Body of pancreas (tissue), 4 donors: ENCODE measurements around the gene PARP2.

Source experiments
- POLR2A ChIP-seq, 3 donors: fragments of 450-650 bp; IDR thresholded peaks; one replicate each; pipeline ENCODE4 v1.6.1; 2016; ENCODE audit warnings: antibody characterized with exemption in 3 of 3, mild to moderate bottlenecking in 2 of 3
- TF ChIP-seq, protein P1 (sequence below), 7 experiments: fragments of 450-650 bp in 4 of 7; fragments of 200-600 bp in 3 of 7; sonication (generic) in 3 of 7; IDR thresholded peaks; one replicate each; pipeline ENCODE4 v1.5.1; 2016 to 2019; ENCODE audit warnings: antibody characterized with exemption in 7 of 7

GRCh38 chr14:20346713-20347112 is 3.3 kb downstream of the PARP2 start:
- TF ChIP-seq, protein P1, sequence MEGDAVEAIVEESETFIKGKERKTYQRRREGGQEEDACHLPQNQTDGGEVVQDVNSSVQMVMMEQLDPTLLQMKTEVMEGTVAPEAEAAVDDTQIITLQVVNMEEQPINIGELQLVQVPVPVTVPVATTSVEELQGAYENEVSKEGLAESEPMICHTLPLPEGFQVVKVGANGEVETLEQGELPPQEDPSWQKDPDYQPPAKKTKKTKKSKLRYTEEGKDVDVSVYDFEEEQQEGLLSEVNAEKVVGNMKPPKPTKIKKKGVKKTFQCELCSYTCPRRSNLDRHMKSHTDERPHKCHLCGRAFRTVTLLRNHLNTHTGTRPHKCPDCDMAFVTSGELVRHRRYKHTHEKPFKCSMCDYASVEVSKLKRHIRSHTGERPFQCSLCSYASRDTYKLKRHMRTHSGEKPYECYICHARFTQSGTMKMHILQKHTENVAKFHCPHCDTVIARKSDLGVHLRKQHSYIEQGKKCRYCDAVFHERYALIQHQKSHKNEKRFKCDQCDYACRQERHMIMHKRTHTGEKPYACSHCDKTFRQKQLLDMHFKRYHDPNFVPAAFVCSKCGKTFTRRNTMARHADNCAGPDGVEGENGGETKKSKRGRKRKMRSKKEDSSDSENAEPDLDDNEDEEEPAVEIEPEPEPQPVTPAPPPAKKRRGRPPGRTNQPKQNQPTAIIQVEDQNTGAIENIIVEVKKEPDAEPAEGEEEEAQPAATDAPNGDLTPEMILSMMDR (IDR thresholded peaks at IDR 0.05) = no peak
- TF ChIP-seq POLR2A (IDR thresholded peaks at IDR 0.05) = no peak
